Esophagus muscularis mucosa (tissue), 4 donors: Measurements from ENCODE around the gene TRIM39. TPM values are rescaled to one million over a fixed set of nuclear protein-coding genes. Genes with fewer than 3 reads are reported as not detected.

Source experiments
- DNase-seq: peaks from one replicate; pipeline ENCODE4 v3.0.0-alpha.2; 2017; ENCODE audit errors: extremely low spot score
- H3K27ac ChIP-seq, 4 donors: fragments of 200-600 bp; sonication (generic); replicated peaks in 1 of 4; 1 replicate in 3 of 4; 2 replicates in 1 of 4; pipeline ENCODE4 v1.5.1; 2016 to 2019; ENCODE audit warnings: mild to moderate bottlenecking in 1 of 4
- H3K27me3 ChIP-seq, 4 donors: fragments of 200-600 bp; sonication (generic); one replicate each; pipeline versions ENCODE4 v1.5.1 to v1.6.0; 2016 to 2019
- H3K36me3 ChIP-seq, 4 donors: fragments of 200-600 bp; sonication (generic); one replicate each; pipeline ENCODE4 v1.5.1; 2016 to 2019
- H3K4me1 ChIP-seq, 4 donors: fragments of 200-600 bp; sonication (generic); one replicate each; pipeline ENCODE4 v1.5.1; 2016 to 2019
- H3K4me3 ChIP-seq, 4 donors: fragments of 200-600 bp; sonication (generic); 1 replicate in 2 of 4; 2 replicates in 2 of 4; pipeline ENCODE4 v1.5.1; 2016 to 2019; ENCODE audit warnings: mild to moderate bottlenecking in 4 of 4, moderate library complexity in 1 of 4
- H3K9me3 ChIP-seq, 4 donors: fragments of 200-600 bp; sonication (generic); 1 replicate in 3 of 4; 2 replicates in 1 of 4; pipeline ENCODE4 v1.5.1; 2016 to 2019
- CTCF ChIP-seq, 3 experiments: fragments of 200-600 bp in 2 of 3; fragments of 450-650 bp in 1 of 3; sonication (generic) in 2 of 3; IDR thresholded peaks; one replicate each; pipeline ENCODE4 v1.5.1; 2017 to 2019; ENCODE audit warnings: antibody characterized with exemption in 3 of 3, mild to moderate bottlenecking in 2 of 3, moderate library complexity in 1 of 3
- EP300 ChIP-seq: sonication (generic); formaldehyde crosslinking; IDR thresholded peaks from one replicate; pipeline ENCODE4 v1.6.1; 2017; ENCODE audit warnings: antibody characterized with exemption
- POLR2A ChIP-seq: fragments of 450-650 bp; IDR thresholded peaks from one replicate; pipeline ENCODE4 v1.6.1; 2017; ENCODE audit warnings: antibody characterized with exemption, moderate library complexity, mild to moderate bottlenecking, low read depth
- POLR2AphosphoS5 ChIP-seq, 2 donors: sonication (generic); formaldehyde crosslinking; IDR thresholded peaks; one replicate each; pipeline ENCODE4 v1.6.1; 2017; ENCODE audit warnings: antibody characterized with exemption in 2 of 2
- WGBS: methylation state at CpG from one replicate; pipeline ENCODE4 v1.1.5; 2018; 5-methylcytosine and 5-hydroxymethylcytosine counted together
- intact Hi-C: fragments of 100-400 bp; cut with DNase I; formaldehyde crosslinking; loops from one replicate; pipeline ENCODE4 v1.15.1; 2023
- total RNA-seq, 4 donors: library from RNA; depleted of rRNA; stranded (reverse); fragments of >200 nt; gene quantifications; one replicate each; pipeline versions ENCODE4 v1.1.0 to v1.2.1, GENCODE V29; 2016

Gene TRIM39
- total RNA-seq, 4 donors from 2014 or later: 17.4 to 24.5 (median 20.9) TPM

- Histone ChIP-seq H3K4me1 (peaks cover 10 to 17% (median 16%) of the 10 kb centered on the region in 4 donors), H3K4me3 (peak overlapping the region; percentile 76 to 97 (median 85)), H3K9me3 (no peaks in the 10 kb centered on the region), H3K27ac (peak overlapping the region; percentile 85 to 95 (median 92)), H3K36me3 (peaks cover 21 to 58% (median 41%) of the 10 kb centered on the region in 4 donors), H3K27me3 (no peaks in the 10 kb centered on the region)
- 51% methylated on average over 4 of the region's 4 CpGs for whole genome bisulfite sequencing
- intact Hi-C loops: no loop called here
- no peak for DNase-seq
- no peak for TF ChIP-seq POLR2A
- no peak for TF ChIP-seq EP300
- no peak for TF ChIP-seq POLR2AphosphoS5 (IDR thresholded peaks at IDR 0.05)
- no peak for TF ChIP-seq CTCF (IDR thresholded peaks at IDR 0.05)
Observed at GRCh38 chr6:30344191-30344867, 17.6 kb downstream of the TRIM39 start.

- H3K27me3 ChIP-seq: no peaks in the 10 kb centered on the region
- intact Hi-C loops: no loop called here
- peaks cover 18 to 51% (median 34%) of the 10 kb centered on the region in 4 donors for H3K36me3 ChIP-seq
- H3K4me3 ChIP-seq: peak within 1 kb of the TSS; percentile 76 to 97 (median 85)
- peak; percentile 87 to 92 for TF ChIP-seq POLR2AphosphoS5 (IDR thresholded peaks at IDR 0.05)
- TF ChIP-seq EP300: no peak
- peak; percentile 67 for TF ChIP-seq POLR2A
- 3% methylated on average over 33 of the region's 64 CpGs for WGBS
- no peak for DNase-seq
- H3K27ac ChIP-seq: peak within 1 kb of the TSS; percentile 85 to 95 (median 92)
- peaks cover 10 to 17% (median 16%) of the 10 kb centered on the region in 4 donors for H3K4me1 ChIP-seq
- no peaks in the 10 kb centered on the region for H3K9me3 ChIP-seq
Observed at GRCh38 chr6:30344868-30345671, 18.3 kb downstream of the TRIM39 start, which contains the start of gene RPP21. Gene RPP21 (plus strand): TSS chr6:30345156. CDS start chr6:30345172, 16 bp downstream.

DNA sequence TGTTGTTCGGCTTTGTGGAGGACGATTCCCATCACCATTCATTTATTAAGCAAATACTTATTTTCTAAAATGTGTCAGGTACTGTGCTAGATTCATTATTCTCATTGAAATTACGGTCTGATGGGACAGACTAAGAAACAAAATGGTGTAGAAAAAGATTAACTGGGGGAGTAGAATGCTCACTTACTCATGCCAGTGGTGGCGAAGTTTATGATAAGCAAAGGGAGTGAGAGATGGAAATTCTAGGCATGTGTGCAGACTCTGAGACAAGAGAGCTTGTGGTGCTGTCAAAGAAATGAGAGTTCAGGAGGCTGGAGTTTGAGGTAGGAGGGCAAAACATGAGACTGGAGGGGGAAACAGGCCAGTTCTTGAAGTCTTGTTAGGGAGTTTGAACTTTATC is 19.1 kb downstream of the TRIM39 start:
- Histone ChIP-seq H3K4me1 (peaks cover 10 to 17% (median 16%) of the 10 kb centered on the region in 4 donors), H3K9me3 (no peaks in the 10 kb centered on the region), H3K4me3 (peak overlapping the region; percentile 76 to 97 (median 85)), H3K27me3 (no peaks in the 10 kb centered on the region), H3K36me3 (peaks cover 10 to 43% (median 26%) of the 10 kb centered on the region in 4 donors), H3K27ac (peak overlapping the region; percentile 85 to 95 (median 92))
- TF ChIP-seq EP300 (no peak), POLR2A (no peak), CTCF (IDR thresholded peaks at IDR 0.05) (no peak), POLR2AphosphoS5 (IDR thresholded peaks at IDR 0.05) (no peak)
- DNase-seq: no peak
- intact Hi-C loops: no loop called here
- WGBS: 43% methylated on average over 4 of the region's 4 CpGs

DNA sequence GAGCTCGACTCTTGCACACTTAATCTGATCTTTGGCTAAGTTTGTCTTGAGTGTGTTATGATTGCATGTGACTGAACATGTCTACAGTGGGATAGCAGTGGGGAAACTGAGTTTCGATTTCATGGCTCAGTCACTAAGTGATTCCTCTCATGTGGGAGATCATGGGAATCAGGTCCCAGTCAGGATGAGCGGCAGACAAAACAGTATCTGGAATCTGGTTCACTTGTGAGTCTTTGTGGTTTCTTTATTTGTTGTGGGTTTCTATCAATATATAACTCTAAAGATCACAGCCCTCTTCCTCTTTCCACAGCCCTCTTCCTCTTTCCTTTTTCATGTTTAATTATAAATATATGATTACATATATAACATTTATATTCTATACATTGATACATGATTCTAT is 22.2 kb downstream of the TRIM39 start:
- WGBS: 62% methylated on average over 3 of the region's 3 CpGs
- no peak for DNase-seq
- no peak overlapping the region for H3K27ac ChIP-seq
- H3K4me3 ChIP-seq: no peak overlapping the region
- intact Hi-C loops: no loop called here
- H3K27me3 ChIP-seq: peaks cover 0 to 5% (median 0%) of the 10 kb centered on the region in 4 donors
- no peak for TF ChIP-seq POLR2A
- H3K9me3 ChIP-seq: no peaks in the 10 kb centered on the region
- peaks cover 10 to 17% (median 16%) of the 10 kb centered on the region in 4 donors for H3K4me1 ChIP-seq
- H3K36me3 ChIP-seq: peaks cover 0 to 17% (median 10%) of the 10 kb centered on the region in 4 donors

DNA sequence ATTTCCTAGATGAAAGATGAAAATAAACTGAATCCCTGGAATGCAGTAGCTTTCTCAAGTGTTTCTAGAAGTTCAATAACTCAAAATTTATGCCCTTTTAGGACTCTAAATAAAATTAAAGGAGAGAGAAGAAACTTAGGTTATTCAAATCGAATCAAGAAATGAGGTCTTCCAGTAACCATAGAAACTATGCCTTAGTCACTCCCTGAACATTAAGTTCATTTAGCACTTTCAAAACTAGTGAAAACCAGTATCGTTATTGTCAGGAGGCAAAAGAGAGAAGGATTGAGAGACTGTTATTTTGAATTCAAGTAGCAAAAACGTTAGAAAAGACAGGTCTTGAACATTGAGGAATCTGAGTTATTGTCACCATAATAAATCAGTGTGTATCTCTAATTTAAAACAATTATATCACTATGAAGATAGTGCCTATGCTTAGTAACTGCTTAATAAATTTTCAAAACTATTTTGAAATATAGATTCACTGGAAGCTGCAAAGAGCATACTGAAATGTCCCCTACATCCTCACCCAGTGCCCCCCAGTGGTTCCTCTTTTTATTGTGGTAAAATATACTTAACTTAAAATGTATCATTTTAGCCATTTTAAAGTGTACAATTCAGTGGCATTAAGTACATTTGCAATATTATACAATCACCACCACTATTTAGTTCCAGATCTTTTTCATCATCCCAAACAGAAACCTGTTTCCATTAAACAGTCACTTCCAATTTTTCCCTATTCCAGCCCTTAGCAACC is 22.9 kb downstream of the TRIM39 start:
- no peak for DNase-seq
- Histone ChIP-seq H3K27me3 (peaks cover 0 to 7% (median 0%) of the 10 kb centered on the region in 4 donors), H3K27ac (no peak overlapping the region), H3K9me3 (no peaks in the 10 kb centered on the region), H3K36me3 (peaks cover 0 to 17% (median 10%) of the 10 kb centered on the region in 4 donors), H3K4me1 (peaks cover 10 to 14% (median 13%) of the 10 kb centered on the region in 4 donors), H3K4me3 (no peak overlapping the region)
- 59% methylated on average over 3 of the region's 3 CpGs for WGBS
- intact Hi-C loops: no loop called here
- TF ChIP-seq CTCF (IDR thresholded peaks at IDR 0.05) (no peak), EP300 (no peak), POLR2AphosphoS5 (IDR thresholded peaks at IDR 0.05) (no peak), POLR2A (no peak)
